ENCODE results near the gene ABCA1.
"Not testable (repeated sequence)": the region's sequence is repeated elsewhere in the genome, so short reads cannot be mapped to it uniquely, and the experiment has no call there.

The ABCA1 gene

DNA sequence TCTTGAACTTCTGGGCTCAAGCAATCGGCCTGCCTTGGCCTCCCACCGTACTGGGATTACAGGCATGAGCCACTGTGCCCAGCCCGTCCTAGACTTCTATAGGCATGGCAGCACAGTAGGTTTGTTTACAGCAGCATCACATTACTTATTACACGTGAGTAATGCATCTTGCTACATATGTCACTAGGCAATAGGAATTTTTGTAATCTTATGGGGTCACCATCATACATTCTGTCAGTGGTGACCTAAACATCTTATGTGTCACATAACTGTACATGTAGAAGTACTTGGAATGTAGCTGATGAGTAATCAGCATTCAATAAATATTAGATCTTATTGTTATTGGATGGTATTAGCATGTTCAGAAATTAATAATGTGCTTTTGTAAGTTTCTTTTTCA lies 22.9 kb upstream of the ABCA1 start:
- DNase-seq (ENCODE audit: low read depth) = no peak

DNA sequence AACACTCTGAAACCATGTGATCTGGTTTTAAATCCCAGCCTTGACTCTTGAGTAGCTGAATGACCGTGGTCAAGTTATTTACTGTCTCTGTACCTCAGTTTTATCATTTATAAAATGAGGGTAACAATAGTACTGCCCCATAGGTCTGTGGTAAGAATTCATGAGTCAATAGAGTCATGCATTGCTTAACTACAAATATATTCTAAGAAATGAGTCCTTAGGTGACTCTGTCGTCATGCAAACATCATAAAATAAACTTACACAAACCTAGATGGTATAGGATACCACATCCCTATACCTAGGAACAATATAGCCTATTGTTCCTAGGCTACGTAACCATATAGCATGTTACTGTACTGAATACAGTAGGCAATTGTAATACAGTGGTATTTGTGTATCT lies 20.3 kb upstream of the ABCA1 start:
- no peak for DNase-seq (ENCODE audit: low read depth)

DNA sequence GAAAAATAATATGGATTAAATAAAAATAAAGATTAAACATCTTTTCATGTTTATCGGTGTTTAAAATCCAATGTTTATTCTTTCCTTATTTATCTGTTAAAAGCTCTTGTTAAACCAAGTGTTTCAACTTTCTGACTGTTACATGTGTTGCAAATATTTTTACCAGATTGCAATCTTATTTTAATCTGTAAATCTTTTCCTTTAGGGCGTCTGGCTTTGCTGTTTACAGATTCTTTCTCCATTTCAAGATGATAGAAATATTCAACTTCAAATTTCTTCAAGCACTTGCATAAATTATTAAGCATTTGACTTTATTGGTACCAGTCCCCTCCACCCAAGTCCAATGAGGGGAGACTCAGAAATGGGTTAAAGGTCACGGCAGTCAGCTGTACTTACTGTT lies 16.9 kb upstream of the ABCA1 start:
- no peak for DNase-seq (ENCODE audit: low read depth)

DNA sequence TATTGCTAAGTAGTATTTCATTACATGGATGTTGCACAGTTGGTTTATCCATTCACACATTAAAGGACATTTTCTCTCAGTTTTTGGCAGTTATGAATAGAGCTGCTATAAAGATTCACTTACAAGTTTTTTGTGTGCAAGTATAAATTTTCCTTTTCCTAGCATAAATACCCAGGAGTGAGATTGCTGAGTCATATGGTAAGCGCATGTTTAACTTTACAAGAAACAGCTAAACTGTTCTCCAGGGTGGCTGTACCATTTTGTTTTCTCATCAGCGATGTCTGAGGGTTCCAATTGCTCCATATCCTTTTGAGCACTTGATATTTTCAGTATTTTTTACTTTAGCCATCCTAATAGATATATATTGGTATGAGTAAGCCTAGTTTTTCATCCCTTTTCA lies 16.4 kb upstream of the ABCA1 start:
- no peak for DNase-seq (ENCODE audit: low read depth)

DNA sequence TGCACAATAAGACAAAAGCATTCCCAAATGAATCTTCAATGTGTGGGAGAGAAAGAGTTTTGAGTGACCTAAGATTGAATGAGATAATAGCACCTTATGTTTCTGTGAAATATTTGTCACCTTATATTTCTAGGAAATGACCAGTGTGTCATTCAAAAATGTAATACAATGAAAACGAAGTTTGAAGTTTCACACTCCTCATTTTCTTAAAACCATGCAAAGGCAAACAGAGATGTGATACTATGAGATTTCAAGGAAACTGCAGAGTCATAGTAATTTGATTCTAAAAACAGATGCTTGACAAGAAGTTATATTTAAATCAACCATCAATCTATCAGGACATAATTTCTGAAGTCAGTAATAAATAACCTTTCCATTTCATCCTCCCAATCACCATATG lies 13.6 kb upstream of the ABCA1 start:
- DNase-seq (ENCODE audit: low read depth) = no peak

DNA sequence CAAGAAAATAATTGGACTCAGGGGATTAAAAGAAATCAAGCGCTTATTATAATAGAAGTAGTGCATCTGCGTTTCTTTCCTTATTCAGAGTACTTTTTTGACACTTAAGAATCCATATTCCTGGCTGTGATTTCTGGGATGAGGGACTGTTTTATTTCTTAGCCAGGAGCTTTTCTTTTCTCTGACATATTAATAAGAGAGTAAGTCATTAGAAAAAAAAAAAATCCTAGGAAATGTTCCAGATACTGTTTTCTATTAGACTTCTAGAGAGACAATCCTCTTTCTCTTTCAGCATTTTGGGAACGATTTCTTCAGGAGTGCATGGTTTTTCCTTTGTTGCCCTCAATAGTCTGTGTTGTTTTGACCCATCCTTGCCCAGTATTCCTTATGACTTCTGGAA lies 8.3 kb upstream of the ABCA1 start:
- no peak for DNase-seq (ENCODE audit: low read depth)

DNA sequence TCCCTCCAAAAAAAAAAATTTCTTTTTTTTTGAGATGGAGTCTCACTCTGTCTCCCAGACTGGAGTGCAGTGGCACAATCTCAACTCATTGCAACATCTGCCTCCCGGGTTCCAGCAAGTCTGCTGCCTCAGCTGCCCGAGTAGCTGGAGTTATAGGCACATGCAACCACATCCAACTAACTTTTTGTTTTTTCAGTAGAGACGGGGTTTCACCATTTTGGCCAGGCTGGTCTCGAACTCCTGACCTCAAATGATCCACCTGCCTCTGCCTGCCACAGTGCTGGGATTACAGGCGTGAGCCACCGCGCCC lies 7.5 kb upstream of the ABCA1 start:
- DNase-seq (ENCODE audit: low read depth) = not testable (repeated sequence)

DNA sequence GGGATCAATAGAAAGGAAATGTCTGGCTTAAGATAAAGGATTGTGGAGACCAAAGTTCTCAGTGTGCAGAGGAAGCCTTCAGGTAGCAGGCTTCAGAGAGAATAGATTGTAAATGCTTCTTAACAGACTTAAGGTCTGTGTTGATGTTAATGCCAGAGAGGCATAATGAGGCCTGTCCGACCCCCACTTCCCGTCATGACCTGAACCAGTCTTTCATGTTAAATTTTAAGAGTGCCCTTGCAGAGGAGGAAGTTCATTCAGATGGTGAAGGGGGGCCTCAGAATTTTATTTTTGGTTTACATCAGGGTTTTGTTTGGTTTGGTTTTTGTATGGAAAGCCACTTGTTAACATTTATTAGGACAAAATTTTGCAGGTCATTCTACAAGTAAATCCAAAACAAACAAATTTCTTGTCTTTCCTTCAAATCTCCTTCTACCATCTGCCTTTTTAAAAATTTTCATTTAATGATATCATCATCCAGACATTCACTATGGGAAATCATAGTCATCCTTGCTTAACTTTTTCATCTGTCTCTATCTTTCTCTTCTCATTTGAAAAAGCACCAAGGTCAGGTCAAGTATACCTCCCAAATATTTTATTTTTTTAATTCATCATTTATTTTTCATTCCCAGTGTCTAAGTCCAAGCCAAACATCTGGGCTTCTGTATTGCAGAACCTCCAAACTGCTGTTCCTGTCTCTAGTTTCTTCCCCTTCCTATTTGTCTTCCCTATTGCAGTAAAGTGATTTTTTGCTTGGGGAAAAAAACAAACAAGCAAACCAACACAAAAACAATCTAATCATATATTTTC lies 6.9 kb upstream of the ABCA1 start:
- no peak for DNase-seq (ENCODE audit: low read depth)

DNA sequence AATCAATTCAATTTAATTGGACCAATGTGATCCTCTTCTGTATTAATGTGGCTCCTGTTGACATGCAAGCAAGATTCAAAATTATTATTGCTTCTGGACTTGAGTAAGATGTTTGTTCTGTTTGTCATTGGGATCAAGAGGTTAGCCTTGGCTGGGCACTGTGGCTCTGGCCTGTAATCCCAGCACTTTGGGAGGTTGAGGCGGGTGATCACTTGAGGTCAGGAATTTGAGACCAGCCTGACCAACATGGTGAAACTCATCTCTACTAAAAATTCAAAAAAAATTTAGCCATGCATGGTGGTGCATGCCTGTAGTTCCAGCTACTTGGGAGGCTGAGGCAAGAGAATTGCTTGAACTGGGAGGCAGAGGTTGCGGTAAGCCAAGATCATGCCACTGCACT lies 5.1 kb upstream of the ABCA1 start:
- DNase-seq (ENCODE audit: low read depth) = not testable (repeated sequence)

DNA sequence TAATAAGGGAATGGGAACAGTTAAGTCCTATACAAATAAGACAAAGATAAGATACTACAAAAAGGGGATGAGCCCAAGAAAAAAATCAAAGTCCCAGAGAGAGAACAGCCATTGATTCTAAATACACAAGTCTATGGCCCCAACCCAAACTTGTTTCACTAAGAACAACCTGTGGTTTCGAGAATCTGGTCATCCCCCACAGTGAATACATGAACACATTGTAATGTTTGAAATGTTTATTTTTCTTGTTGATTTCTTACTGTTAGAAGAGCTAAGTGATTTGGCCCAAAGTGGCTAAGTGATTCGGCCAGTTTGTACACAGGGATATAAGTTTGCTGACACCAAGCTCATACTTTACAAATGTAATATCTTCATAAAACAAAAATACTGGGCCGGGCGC lies 3.3 kb upstream of the ABCA1 start:
- no peak for DNase-seq (ENCODE audit: low read depth)

DNA sequence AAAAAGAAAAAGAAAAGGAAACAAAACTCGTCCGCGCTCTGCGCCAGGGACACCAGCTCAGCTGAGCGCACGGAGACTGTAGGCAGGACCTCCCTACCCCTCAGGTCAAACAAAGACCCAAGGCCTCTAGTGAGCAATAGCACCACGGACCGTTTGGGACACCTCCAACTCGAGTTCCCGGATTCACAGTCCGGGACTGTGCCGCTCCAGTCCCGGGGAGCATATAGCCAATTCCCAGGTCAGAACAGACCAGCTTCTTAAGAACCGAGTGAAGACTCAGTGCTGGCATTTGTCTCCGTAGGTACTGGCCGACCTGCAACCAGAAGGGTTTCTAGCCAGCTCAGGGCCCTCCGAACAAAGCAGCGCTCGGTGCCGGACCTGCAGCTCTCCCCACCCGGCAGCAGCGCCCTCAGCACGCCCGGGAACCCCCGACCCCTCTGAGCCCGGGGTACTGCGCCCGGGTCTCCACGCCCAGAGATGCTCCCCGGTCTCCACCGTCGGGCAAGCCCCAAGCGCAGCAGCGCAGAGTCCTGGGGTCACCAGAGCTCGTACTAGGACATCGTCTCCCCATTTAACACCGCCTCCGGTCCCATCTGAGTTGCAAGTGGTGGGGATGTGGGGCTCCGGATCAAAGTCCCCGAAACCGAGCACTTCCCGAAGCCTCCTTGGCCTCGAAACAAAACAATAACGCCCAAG lies 591 bp downstream of the ABCA1 start:
- no peak for DNase-seq (ENCODE audit: low read depth)

DNA sequence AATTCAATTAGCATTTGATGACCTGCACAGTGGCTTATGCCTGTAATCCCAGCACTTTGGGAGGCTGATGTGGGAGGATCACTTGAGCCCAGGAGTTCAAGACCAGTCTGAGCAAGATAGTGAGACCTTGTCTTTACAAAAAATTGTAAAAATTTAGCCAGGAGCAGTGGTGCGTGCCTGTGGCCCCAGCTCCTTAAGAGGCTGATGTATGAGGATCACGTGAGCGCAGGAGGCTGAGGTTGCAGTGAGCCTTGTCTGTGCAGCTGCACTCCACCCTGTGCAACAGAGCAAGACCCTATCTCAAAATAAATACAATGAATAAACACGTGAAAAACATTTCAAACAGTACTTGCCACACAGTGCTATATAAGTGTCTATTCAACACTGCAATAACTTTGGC lies 4.2 kb downstream of the ABCA1 start:
- no peak for DNase-seq (ENCODE audit: low read depth)

DNA sequence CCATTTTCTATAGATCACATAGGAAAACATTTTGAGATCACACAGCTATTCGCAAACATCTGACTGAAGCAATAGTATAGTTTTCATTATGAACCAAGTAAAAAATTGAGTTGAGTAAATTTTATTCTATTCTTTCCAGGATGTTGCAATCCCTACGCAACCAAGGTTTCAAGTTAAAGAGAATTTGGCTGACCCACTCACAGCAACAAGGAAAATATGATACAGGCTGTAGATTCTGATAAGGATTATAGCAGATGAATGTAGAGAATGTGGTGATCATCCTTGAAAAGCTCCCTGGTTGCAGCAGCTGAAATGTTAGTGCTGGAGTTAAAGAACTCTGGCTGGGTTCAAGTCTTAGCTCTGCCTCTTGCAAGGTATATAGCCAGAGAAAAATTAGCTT lies 4.7 kb downstream of the ABCA1 start:
- no peak for DNase-seq (ENCODE audit: low read depth)

DNA sequence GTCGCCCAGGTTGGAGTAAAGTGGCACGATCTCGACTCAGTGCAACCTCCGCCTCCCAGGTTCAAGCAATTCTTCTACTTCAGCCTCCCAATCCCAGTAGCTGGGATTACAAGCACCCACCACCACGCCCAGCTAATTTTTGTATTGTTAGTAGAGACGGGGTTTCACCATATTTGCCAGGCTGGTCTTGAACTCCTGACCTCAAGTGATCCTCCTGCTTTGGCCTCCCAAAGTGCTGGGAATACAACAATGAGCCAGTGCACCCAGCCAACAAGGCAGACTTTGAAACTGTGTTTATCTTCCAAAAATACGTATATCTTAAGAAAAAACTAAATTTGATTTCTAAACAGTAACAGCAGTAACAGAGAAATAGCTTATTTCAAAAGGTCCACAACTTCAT lies 5.2 kb downstream of the ABCA1 start:
- DNase-seq (ENCODE audit: low read depth) = not testable (repeated sequence)

DNA sequence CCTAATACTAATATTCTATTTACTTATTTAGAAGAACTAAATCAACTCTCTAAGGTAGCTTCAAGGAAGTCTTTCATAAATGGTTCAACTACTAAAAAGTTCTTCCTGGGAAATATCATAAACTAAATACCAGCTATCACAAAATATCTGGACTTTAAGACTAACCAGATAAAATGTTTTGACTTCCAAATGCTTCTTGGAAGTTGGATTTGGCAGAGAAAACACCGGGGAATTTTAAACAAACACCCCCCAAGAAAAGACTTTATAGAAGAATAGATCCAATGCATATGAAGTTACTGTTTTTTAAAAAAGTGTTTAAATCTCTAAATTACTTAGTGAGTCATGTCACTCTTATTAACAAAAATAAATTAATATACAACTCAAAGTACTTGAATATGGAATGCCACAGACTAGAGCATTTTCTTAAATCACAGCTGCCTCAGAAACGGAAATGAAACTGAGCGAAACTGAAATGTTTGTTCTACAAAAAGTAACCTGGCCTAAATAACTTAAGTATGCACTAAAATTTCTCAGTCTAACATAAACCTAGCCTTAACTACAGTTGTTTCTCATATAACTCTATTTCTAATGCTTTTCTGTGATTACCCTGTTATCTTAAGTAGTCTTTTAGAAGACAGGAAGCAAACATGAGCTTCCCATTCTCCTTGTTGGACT lies 6.8 kb downstream of the ABCA1 start:
- no peak for DNase-seq (ENCODE audit: low read depth)

DNA sequence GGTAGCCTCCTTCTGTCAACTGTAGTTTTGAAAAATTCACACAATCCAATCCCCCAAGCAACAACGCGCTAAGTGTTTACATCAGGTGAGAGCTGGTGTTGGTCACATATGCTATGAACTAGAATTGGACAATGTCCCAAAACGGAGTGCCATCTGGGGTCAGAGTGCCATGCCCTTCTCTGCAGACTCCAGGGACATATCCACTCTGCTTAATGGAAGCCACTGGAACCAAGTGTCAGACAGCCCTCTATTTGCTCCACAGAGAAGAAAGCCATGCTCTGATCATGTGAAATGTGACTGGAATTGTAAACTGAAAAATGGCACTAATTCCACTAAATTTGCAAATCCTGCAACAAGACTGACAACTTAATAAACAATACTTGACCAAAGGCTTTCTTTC lies 12.2 kb downstream of the ABCA1 start:
- DNase-seq (ENCODE audit: low read depth) = no peak

DNA sequence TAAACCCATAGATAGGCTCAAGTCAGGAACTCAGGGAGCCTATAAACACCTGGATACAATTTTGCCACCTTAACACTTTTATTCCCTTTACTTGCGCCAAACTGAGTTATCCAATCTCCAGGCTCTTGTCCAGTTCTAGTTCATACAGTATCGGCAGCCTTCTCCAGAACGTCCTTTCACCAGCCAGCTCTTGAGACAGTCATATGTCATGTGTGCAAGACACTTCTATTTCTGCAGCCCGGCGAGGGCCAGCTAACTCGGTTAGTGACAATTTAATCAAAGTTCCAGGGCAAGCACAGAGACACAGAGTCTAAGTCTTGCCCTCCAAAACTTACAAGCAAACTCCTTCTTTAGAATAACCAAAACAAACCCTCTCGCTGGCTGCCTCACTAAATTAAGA lies 12.9 kb downstream of the ABCA1 start:
- DNase-seq (ENCODE audit: low read depth) = no peak

DNA sequence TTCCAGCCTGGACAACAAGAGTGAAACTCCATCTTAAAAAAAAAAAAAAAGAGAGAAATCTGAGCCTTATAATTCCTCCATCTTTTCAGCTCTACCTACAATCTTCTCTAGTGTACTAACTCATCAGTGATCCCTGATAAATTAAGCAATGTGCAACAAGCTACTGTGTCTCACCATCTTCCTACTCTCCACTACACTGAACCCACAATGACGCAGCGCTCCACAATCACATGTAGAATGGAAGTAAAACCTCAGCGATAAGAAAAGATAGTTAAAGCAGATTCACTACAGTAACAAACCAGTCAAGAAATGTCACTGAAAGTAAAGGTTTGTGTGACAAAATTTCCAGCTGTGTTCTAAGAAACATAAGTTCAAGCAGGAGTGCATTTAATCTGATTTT lies 13.5 kb downstream of the ABCA1 start:
- no peak for DNase-seq (ENCODE audit: low read depth)

DNA sequence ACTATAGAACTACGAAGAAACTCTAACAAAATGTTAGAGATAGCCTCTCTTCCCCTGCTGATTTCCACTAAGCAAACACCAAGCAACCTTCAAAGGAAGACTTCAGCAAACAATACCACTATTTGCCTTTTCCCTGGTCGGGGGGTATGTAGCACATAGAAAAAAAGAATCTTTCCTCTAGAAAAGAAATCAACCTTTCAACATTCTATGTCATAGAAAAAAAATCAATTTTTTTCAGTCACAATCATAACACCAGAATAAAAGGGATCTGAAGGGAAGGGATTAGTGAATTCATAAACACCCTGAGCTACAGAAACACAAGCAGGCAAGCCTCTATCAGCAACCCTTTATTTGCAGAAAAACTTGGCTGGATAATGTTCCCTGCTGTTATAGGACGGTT lies 15.3 kb downstream of the ABCA1 start:
- no peak for DNase-seq (ENCODE audit: low read depth)

DNA sequence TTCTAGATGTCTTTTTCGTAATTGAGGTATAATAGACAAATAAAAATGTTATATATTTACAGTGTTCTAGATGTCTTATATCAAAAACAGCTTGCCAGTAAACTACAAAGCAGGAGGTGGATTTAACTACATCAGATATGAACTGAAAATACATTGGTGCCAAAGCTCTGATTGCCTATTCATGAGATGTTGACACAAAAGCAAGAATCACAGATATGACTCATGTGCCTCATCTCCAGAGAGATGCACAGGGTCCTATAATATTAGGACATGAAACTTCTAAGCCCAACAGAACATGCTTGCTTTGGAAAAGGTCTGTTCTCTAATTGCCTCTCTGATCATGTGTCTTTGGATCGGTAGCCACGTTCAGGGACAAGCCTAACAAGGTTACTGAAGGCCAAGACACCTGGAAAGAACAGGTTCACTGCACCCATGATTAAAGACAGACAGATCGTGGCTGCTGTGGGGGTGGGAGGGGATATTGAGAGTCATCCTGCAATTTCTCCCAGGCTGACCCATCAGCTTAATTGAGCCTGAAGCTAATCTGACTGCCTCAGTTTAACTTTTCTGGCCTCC lies 16.8 kb downstream of the ABCA1 start:
- no peak for DNase-seq (ENCODE audit: low read depth)

DNA sequence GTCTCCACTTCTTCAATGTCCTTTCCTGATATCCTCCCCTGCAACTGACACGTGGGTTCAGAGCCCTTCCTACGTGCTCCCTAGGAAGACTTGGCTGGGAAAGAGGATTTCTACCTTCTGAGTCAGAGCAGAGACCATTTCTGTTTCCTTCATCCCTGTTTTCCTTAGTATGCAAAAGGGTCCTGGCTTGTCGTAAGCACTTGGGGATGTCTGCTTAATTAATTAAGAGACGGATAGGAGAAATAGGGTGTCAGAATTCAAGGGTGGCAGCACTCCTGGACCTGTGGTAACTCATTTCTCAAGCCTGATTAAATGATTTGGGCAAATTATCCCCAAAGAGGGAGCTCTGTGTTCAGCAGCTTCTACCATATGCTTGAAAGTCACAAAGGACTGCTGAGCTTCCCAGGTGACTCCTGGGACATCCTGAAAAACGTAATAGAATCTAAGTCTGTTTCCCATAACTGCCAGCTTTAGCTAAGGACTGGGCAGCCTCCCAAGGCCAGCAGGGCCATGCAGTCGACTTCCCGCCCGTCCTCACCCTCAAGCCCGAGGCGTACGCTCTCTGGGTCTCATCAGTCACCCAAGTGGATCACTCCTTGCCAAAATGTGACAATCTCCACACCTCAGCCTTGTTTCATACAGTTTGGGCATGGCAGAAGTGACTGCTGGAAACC lies 20.5 kb downstream of the ABCA1 start:
- DNase-seq (ENCODE audit: low read depth) = no peak

DNA sequence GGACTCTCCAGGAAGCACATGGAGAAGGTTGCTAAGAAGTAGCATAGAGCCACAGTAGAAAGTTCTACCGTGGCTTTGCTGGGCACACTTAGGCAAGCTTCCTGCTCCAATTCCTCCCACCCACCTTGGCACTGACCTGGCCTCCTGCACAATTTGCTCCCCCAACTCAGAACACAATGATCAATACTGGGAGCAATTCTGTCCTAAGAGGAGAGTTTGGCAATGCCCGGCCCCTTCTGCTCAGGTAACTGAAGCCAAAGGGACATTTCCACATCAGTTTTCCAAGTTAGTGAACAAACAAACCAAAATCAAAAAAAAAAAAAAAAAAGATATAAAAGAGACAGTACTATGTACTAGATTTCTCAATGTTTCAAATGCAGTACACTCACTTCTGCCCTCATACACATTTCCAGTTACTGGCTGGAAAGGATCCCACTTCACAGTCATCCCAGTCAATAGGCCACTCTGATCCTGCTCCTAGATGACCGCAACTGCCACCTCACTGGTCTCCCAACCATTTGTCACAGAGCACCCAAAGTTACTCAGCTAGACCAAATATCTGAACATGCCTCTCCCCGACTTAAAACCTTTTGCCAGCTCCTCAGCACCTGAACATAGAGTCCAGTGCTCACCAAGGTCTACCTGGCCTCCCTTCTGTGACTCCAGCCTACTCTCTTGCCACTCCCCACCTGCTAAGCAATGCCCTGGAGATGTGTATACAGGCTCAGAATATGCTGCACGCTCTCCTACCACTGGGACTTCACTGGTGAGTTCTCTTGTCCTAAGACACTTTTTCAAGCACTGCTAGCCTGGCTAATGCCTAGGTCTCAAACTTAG lies 21.3 kb downstream of the ABCA1 start:
- peak; percentile 87 for DNase-seq (ENCODE audit: low read depth)
